Spleen (tissue), 7 donors: ENCODE measurements around the gene CABLES1.

Experiments
- CTCF ChIP-seq, 11 experiments: fragments of 200-600 bp in 7 of 11; fragments of 450-650 bp in 4 of 11; sonication (generic) in 4 of 11; IDR thresholded peaks in 8 of 11; conservative IDR thresholded peaks in 3 of 11; 1 replicate in 7 of 11; 2 replicates in 4 of 11; pipeline versions ENCODE4 v1.4.0 to v1.8.0; 2016 to 2021; ENCODE audit warnings: antibody characterized with exemption in 11 of 11, inconsistent platforms in 4 of 11, mild to moderate bottlenecking in 1 of 11
- POLR2A ChIP-seq, 3 donors: fragments of 450-650 bp; IDR thresholded peaks; one replicate each; pipeline ENCODE4 v1.5.1; 2017; ENCODE audit warnings: antibody characterized with exemption in 3 of 3, mild to moderate bottlenecking in 1 of 3
- donor health status: DM: no; HTN: no; CAD: no; lungs with moderate emphysema.
- donor health status: DM: no; HTN: no; CAD: no.
- donor health status: DM: no; HTN: no; CAD: no.

GRCh38 chr18:23243816-23244215 lies 108.5 kb downstream of the CABLES1 start:
- no peak for TF ChIP-seq CTCF (IDR thresholded peaks at IDR 0.05 in 8 of 11, conservative IDR thresholded peaks at IDR 0.05 in 3 of 11)
- TF ChIP-seq POLR2A (IDR thresholded peaks at IDR 0.05), result no peak
